ENCODE results near the gene PRR23E. TPM values are rescaled to one million over a fixed set of nuclear protein-coding genes. Genes with fewer than 3 reads are reported as not detected.

Gene PRR23E
- total and polyA plus RNA-seq, 4 donors, result not detected

GRCh38 chr3:127212711-127213110 lies 19.8 kb downstream of the PRR23E start:
- Histone ChIP-seq H3K4me1 (ENCODE audit: control insufficient read depth, insufficient read depth, low read length) (no peaks in the 10 kb centered on the region), H3K27me3 (ENCODE audit: control insufficient read depth, insufficient read depth, low read length) (no peaks in the 10 kb centered on the region), H3K4me3 (ENCODE audit: low read depth, low read length) (no peak overlapping the region), H3K36me3 (ENCODE audit: control insufficient read depth, insufficient read depth, low read length) (no peaks in the 10 kb centered on the region), H3K27ac (ENCODE audit: low read depth, low read length) (no peak overlapping the region), H3K9me3 (ENCODE audit: control insufficient read depth, insufficient read depth, low read length) (no peaks in the 10 kb centered on the region)
- WGBS (ENCODE audit: insufficient coverage), result 97% methylated on average over 5 of the region's 5 CpGs
- no peak for DNase-seq (ENCODE audit: low read depth in 4 of 6, low spot score in 6 of 6)

GRCh38 chr3:127213381-127213918 lies 20.5 kb downstream of the PRR23E start:
- 94% methylated on average over 2 of the region's 4 CpGs for WGBS (ENCODE audit: insufficient coverage)
- DNase-seq (ENCODE audit: low read depth in 4 of 6, low spot score in 6 of 6), result no peak
- H3K4me1 ChIP-seq (ENCODE audit: control insufficient read depth, insufficient read depth, low read length), result no peaks in the 10 kb centered on the region
- H3K9me3 ChIP-seq (ENCODE audit: control insufficient read depth, insufficient read depth, low read length), result no peaks in the 10 kb centered on the region
- H3K27me3 ChIP-seq (ENCODE audit: control insufficient read depth, insufficient read depth, low read length), result no peaks in the 10 kb centered on the region
- no peaks in the 10 kb centered on the region for H3K36me3 ChIP-seq (ENCODE audit: control insufficient read depth, insufficient read depth, low read length)
- H3K27ac ChIP-seq (ENCODE audit: low read depth, low read length), result no peak overlapping the region
- H3K4me3 ChIP-seq (ENCODE audit: low read depth, low read length), result no peak overlapping the region

- no peaks in the 10 kb centered on the region for H3K9me3 ChIP-seq (ENCODE audit: control insufficient read depth, insufficient read depth, low read length)
- no peaks in the 10 kb centered on the region for H3K27me3 ChIP-seq (ENCODE audit: control insufficient read depth, insufficient read depth, low read length)
- WGBS (ENCODE audit: insufficient coverage), result 40% methylated on average over 3 of the region's 3 CpGs
- no peak overlapping the region for H3K27ac ChIP-seq (ENCODE audit: low read depth, low read length)
- H3K36me3 ChIP-seq (ENCODE audit: control insufficient read depth, insufficient read depth, low read length), result no peaks in the 10 kb centered on the region
- H3K4me3 ChIP-seq (ENCODE audit: low read depth, low read length), result no peak overlapping the region
- DNase-seq (ENCODE audit: low read depth in 4 of 6, low spot score in 6 of 6), result peak in 1 of 6 donors; percentile 6
- H3K4me1 ChIP-seq (ENCODE audit: control insufficient read depth, insufficient read depth, low read length), result no peaks in the 10 kb centered on the region
Observed at GRCh38 chr3:127214975-127215374, 22.0 kb downstream of the PRR23E start.

- H3K27ac ChIP-seq (ENCODE audit: low read depth, low read length), result no peak overlapping the region
- H3K9me3 ChIP-seq (ENCODE audit: control insufficient read depth, insufficient read depth, low read length), result no peaks in the 10 kb centered on the region
- H3K4me1 ChIP-seq (ENCODE audit: control insufficient read depth, insufficient read depth, low read length), result no peaks in the 10 kb centered on the region
- H3K4me3 ChIP-seq (ENCODE audit: low read depth, low read length), result no peak overlapping the region
- H3K27me3 ChIP-seq (ENCODE audit: control insufficient read depth, insufficient read depth, low read length), result no peaks in the 10 kb centered on the region
- no peak for DNase-seq (ENCODE audit: low read depth in 4 of 6, low spot score in 6 of 6)
- 56% methylated on average over 4 of the region's 8 CpGs for WGBS (ENCODE audit: insufficient coverage)
- no peaks in the 10 kb centered on the region for H3K36me3 ChIP-seq (ENCODE audit: control insufficient read depth, insufficient read depth, low read length)
Observed at GRCh38 chr3:127215714-127216414, 22.9 kb downstream of the PRR23E start.

- H3K36me3 ChIP-seq (ENCODE audit: control insufficient read depth, insufficient read depth, low read length), result no peaks in the 10 kb centered on the region
- no peak overlapping the region for H3K4me3 ChIP-seq (ENCODE audit: low read depth, low read length)
- H3K9me3 ChIP-seq (ENCODE audit: control insufficient read depth, insufficient read depth, low read length), result no peaks in the 10 kb centered on the region
- H3K4me1 ChIP-seq (ENCODE audit: control insufficient read depth, insufficient read depth, low read length), result peaks cover 5% of the 10 kb centered on the region
- 85% methylated on average over 16 of the region's 16 CpGs for WGBS (ENCODE audit: insufficient coverage)
- DNase-seq (ENCODE audit: low read depth in 4 of 6, low spot score in 6 of 6), result no peak
- H3K27me3 ChIP-seq (ENCODE audit: control insufficient read depth, insufficient read depth, low read length), result no peaks in the 10 kb centered on the region
- no peak overlapping the region for H3K27ac ChIP-seq (ENCODE audit: low read depth, low read length)
Observed at GRCh38 chr3:127216415-127217261, 23.7 kb downstream of the PRR23E start.

GRCh38 chr3:127217596-127218453 lies 24.9 kb downstream of the PRR23E start:
- Histone ChIP-seq H3K4me1 (ENCODE audit: control insufficient read depth, insufficient read depth, low read length) (peaks cover 5% of the 10 kb centered on the region), H3K9me3 (ENCODE audit: control insufficient read depth, insufficient read depth, low read length) (no peaks in the 10 kb centered on the region), H3K4me3 (ENCODE audit: low read depth, low read length) (no peak overlapping the region), H3K27me3 (ENCODE audit: control insufficient read depth, insufficient read depth, low read length) (no peaks in the 10 kb centered on the region), H3K27ac (ENCODE audit: low read depth, low read length) (no peak overlapping the region), H3K36me3 (ENCODE audit: control insufficient read depth, insufficient read depth, low read length) (no peaks in the 10 kb centered on the region)
- 86% methylated on average over 9 of the region's 9 CpGs for WGBS (ENCODE audit: insufficient coverage)
- DNase-seq (ENCODE audit: low read depth in 4 of 6, low spot score in 6 of 6), result no peak

GRCh38 chr3:127218454-127218922 lies 25.6 kb downstream of the PRR23E start:
- Histone ChIP-seq H3K9me3 (ENCODE audit: control insufficient read depth, insufficient read depth, low read length) (no peaks in the 10 kb centered on the region), H3K27ac (ENCODE audit: low read depth, low read length) (no peak overlapping the region), H3K4me3 (ENCODE audit: low read depth, low read length) (no peak overlapping the region), H3K4me1 (ENCODE audit: control insufficient read depth, insufficient read depth, low read length) (peaks cover 5% of the 10 kb centered on the region), H3K36me3 (ENCODE audit: control insufficient read depth, insufficient read depth, low read length) (no peaks in the 10 kb centered on the region), H3K27me3 (ENCODE audit: control insufficient read depth, insufficient read depth, low read length) (no peaks in the 10 kb centered on the region)
- 71% methylated on average over 6 of the region's 13 CpGs for WGBS (ENCODE audit: insufficient coverage)
- DNase-seq (ENCODE audit: low read depth in 4 of 6, low spot score in 6 of 6), result no peak

- H3K9me3 ChIP-seq (ENCODE audit: control insufficient read depth, insufficient read depth, low read length), result no peaks in the 10 kb centered on the region
- H3K27ac ChIP-seq (ENCODE audit: low read depth, low read length), result no peak overlapping the region
- WGBS (ENCODE audit: insufficient coverage), result 74% methylated on average over 3 of the region's 9 CpGs
- H3K27me3 ChIP-seq (ENCODE audit: control insufficient read depth, insufficient read depth, low read length), result no peaks in the 10 kb centered on the region
- peaks cover 5% of the 10 kb centered on the region for H3K4me1 ChIP-seq (ENCODE audit: control insufficient read depth, insufficient read depth, low read length)
- H3K36me3 ChIP-seq (ENCODE audit: control insufficient read depth, insufficient read depth, low read length), result no peaks in the 10 kb centered on the region
- DNase-seq (ENCODE audit: low read depth in 4 of 6, low spot score in 6 of 6), result peak in 2 of 6 donors; percentile 3 to 42
- no peak overlapping the region for H3K4me3 ChIP-seq (ENCODE audit: low read depth, low read length)
Observed at GRCh38 chr3:127220497-127220896, 27.6 kb downstream of the PRR23E start.

GRCh38 chr3:127221037-127221436 lies 28.1 kb downstream of the PRR23E start:
- peaks cover 3% of the 10 kb centered on the region for H3K9me3 ChIP-seq (ENCODE audit: control insufficient read depth, insufficient read depth, low read length)
- peak in 1 of 6 donors; percentile 22 for DNase-seq (ENCODE audit: low read depth in 4 of 6, low spot score in 6 of 6)
- no peaks in the 10 kb centered on the region for H3K27me3 ChIP-seq (ENCODE audit: control insufficient read depth, insufficient read depth, low read length)
- peaks cover 5% of the 10 kb centered on the region for H3K4me1 ChIP-seq (ENCODE audit: control insufficient read depth, insufficient read depth, low read length)
- 69% methylated on average over 4 of the region's 4 CpGs for WGBS (ENCODE audit: insufficient coverage)
- no peak overlapping the region for H3K4me3 ChIP-seq (ENCODE audit: low read depth, low read length)
- H3K27ac ChIP-seq (ENCODE audit: low read depth, low read length), result no peak overlapping the region
- H3K36me3 ChIP-seq (ENCODE audit: control insufficient read depth, insufficient read depth, low read length), result no peaks in the 10 kb centered on the region
